Measurements from ENCODE around the gene FAM229A. TPM values are rescaled to one million over a fixed set of nuclear protein-coding genes. Genes with fewer than 3 reads are reported as not detected.
"Not testable (repeated sequence)": the region's sequence is repeated elsewhere in the genome, so short reads cannot be mapped to it uniquely, and the experiment has no call there.

The FAM229A gene
- 2.3 TPM for total RNA-seq

- ATAC-seq, result no peak
Measured at GRCh38 chr1:32362474-32363313, at the start of gene FAM229A, which contains the start of gene TSSK3. Gene FAM229A, minus strand, starts transcription at chr1:32362485. Its CDS starts 394 bp downstream, at chr1:32362091. Gene TSSK3, plus strand, starts transcription at chr1:32362539. Its CDS starts 163 bp downstream, at chr1:32362702.

DNA sequence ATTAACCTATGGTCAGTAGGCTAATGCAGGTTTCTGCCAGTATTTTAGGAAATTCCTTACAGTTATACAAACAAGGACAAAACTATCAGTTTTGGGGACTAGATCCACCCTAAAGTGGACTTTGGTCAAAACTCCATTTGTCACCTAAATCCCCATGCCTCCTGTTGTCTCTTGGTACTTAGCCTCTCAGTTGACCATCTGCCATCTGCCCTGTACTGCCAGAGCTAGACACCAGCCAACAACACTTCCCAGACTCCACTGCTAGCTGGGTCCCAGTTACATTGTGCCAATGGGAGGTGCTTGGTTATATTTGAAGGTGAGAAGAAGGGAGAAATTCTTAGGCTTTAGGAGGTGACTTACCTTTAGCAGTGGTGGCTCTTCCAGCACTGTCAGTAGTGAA, 49.0 kb upstream of the FAM229A start:
- ATAC-seq, result no peak

GRCh38 chr1:32406629-32407111, 44.4 kb upstream of the FAM229A start:
- ATAC-seq, result no peak

DNA sequence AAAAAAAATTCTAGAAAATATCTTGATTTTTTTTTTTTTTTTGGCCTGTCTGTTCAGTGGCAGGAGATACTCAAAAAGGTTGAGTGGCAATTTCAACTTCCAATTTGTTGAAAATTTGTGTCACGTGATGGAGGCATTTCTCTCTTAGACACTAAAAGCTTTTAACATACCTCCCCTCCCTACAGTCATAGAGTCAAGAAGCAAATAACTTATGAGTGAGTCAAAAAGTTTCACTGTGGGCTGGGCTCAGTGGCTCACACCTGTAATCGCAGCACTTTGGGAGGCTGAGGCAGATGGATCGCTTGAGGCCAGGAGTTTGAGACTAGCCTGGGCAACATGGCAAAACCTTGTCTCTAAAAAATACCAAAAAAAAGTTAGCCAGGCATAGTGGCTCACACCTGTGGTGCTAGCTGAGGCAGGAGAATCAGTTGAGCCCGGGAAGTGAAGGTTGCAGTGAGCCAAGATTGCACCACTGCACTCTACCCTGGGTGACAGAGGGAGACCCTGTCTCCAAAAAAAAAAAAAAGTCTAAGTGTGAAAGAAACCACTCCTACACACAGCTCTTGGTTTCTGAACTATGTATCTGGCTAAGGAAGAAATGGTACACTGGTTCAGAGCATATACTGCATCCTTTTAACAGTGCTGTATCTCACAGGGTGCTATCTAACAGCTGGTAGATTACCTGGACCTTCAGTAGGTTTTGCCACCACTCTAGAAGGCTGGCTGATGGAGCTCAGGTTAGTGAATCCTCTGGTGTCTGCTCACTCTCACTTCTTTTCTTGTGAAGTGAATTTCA, 43.6 kb upstream of the FAM229A start:
- no peak for ATAC-seq

GRCh38 chr1:32404946-32405345, 42.7 kb upstream of the FAM229A start:
- ATAC-seq, result no peak

DNA sequence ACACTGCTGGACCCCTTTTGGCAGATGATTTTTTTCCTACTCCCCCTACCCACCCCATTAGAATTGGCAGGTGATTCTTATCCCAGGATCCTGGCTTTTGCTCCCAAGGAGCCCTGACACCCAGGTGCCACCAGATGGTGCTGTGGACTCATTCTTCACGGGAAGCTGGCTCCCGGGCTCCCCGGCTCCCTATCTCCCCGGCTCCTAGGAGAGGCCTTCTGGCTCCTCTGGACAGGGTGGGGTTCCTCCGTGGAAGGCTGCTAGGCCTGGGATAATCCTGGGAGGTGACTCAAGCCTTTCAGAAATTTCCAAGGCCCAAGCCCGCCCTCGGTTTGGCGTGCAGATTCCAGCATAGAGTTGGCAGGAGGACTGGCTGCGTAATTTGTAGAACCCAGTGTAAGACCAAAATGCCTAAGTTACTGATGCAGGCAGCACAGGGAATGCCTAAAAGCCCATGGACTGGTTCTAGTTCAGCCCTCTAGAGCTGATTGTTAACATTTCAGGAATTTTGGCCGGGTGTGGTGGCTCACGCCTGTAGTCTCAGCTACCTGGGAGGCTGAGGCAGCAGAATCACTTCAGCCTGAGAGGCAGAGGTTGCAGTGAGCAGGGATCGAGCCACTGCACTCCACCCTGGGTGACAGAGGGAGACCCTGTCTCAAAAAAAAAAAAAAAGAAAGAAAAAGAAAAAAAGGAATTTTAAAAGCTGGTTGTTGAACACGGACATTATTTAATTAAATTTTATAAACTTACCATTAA, 38.8 kb upstream of the FAM229A start:
- ATAC-seq, result peak; percentile 93

DNA sequence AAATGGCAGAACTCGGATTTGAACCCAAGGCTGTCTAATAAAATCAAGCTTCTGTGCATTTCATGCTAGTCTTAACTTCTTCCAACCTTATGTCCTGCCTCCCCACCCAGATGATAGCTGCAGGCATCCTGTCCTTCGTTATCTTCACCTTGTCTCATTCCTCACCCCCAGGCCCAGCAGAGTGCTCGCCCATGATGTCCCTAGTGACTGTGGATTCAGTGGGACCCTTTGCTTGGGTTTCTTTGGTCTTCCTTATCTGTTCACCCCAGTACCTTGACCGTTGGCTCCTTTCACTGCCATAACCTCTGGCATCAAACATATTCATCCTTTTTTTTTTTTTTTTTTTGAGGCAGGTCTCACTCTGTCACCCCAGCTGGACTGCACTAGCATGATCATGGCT, 37.6 kb upstream of the FAM229A start:
- ATAC-seq, result no peak

DNA sequence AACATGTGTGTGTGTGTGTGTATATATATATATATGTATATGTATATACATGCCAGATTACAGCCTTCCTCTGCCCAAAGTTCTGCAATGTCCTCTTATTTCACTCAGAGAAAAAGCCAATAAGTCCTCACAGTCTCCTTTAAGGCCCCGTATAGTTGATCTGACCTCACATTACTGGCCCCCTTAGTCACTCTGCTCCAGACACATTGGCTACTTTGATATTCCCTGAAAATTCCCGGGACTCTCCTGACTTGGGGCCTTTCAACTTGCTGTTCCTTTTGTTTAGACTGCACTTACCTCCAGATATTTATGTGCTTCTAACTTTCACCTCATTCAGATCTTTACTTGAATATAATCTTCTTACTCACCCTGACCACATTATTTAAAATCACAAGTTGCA, 36.1 kb upstream of the FAM229A start:
- no peak for ATAC-seq

DNA sequence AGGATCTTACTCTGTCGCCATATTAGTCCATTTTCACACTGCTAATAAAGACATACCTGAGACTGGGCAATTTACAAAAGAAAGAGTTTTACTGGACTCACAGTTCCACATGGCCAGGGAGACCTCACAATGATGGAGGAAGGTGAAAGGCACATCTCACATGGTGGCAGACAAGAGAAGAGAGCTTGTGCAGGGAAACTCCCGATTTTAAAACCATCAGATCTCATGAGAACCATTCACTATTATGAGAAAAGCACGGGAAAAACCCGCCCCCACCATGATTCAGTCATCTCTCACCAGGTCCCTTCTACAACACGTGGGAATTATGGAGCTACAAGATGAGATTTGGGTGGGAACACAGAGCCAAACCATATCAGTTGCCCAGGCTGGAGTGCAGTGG, 34.2 kb upstream of the FAM229A start:
- ATAC-seq, result not testable (repeated sequence)

GRCh38 chr1:32394890-32395432, 32.7 kb upstream of the FAM229A start:
- ATAC-seq, result no peak

- ATAC-seq, result peak; percentile 99
Measured at GRCh38 chr1:32394141-32394889, 32.0 kb upstream of the FAM229A start, which contains the start of gene BSDC1. Gene BSDC1, minus strand, starts transcription at chr1:32394441. Its CDS starts 27 bp downstream, at chr1:32394414.

- ATAC-seq, result peak; percentile 50
Measured at GRCh38 chr1:32393832-32394140, 31.5 kb upstream of the FAM229A start.

- ATAC-seq, result no peak
Measured at GRCh38 chr1:32393136-32393535, 30.9 kb upstream of the FAM229A start.

DNA sequence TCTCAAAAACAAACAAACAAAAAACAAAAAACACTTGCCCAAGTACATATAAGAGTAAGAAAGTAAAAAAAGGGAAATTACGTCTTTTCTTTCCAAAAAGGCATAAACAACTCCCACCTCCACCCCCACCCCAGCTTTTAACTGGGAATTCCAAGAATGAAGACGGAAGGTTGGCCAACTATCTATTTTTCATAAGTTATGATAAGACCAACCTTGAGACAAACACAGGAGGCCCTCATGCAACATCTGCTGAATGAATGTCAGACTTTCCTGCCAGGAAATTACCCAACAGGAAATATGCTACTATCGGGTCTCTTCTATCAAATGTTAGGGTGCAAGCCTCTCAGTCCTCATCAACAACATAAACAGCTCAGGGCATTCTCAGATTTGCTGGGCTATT, 30.0 kb upstream of the FAM229A start:
- ATAC-seq, result no peak

GRCh38 chr1:32390904-32391870, 28.9 kb upstream of the FAM229A start:
- ATAC-seq, result no peak

DNA sequence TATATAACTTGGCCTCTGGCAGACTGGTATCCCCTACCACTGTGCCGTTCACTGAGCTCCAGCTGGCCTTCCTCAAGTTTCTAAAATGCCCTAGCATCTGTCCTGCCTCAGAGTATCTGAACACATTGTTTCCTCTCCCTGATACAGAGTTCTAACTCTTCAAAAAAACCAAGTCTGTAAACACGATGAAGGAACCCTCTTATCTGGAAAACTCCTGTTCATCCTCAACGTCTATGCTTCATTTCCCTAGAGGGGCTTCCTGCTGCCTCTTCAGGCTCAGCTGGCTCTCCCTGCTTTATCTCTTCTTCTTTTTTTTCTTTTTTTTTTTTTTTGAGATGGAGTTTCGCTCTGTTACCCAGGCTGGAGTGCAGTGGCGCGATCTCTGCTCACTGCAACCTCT, 26.4 kb upstream of the FAM229A start:
- ATAC-seq, result no peak

DNA sequence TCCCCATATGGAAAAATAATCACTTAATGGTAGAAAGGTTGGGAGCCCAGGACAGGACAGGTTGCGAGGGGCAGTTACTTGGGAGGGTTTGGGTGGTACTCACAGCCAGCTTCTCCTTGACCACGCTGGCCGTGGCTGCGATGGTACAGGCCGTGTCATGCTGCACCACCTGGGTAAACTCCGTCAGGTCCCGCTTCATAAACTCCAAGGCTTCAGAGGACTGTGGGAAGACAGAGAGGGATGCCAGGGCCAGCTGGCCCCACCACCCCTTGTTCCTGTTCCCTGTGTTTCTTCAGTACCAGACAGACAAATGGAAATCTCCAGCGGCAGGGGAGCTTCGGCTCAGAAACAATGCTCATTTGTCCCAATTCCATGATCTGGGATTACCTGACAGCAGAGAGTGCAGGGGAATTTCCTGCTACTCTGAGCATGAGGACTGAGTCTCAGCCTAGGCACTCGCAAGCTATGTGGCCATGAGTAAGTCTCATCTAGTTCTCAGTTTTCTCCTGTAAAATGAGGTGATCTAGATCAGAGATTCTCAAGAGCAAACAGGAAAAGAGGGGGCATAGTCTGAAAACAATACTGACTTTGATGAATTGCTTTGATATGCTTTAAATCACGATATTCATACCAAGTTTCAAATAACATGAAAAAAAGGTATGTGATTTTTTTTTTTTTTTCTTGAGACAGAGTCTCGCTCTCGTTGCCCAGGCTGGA, 24.5 kb upstream of the FAM229A start:
- ATAC-seq, result peak; percentile 29

GRCh38 chr1:32380057-32380456, 17.8 kb upstream of the FAM229A start:
- ATAC-seq, result no peak

GRCh38 chr1:32377541-32378220, 15.4 kb upstream of the FAM229A start:
- ATAC-seq, result no peak

Data from esophagus mucosa (tissue), 1 donor.